HepG2 (cell line): ENCODE measurements around the gene LEUTX. TPM values are rescaled to one million over a fixed set of nuclear protein-coding genes. Genes with fewer than 3 reads are reported as not detected.

Source experiments
- ATAC-seq: fragments of 200-7000 bp; cut with Tn5 transposase; 3 replicates; pipeline ENCODE4 v1.9.1; 2020; ENCODE audit warnings: mild to moderate bottlenecking, moderate library complexity
- BruUV-seq: library from RNA; stranded (reverse); fragments of 400-500 nt; replicated peaks from 2 replicates; lab custom pipeline; 2021; lab: Mats Ljungman, UMichigan
- CTCF ChIA-PET: fragments of 300-600 bp; formaldehyde crosslinking; extraction: SDS; loops from one replicate; lab custom pipeline; 2021; ENCODE audit warnings: low total read pairs, inconsistent platforms, low intra/inter-chr PET ratio; lab: Yijun Ruan, JAX
- POLR2A ChIA-PET: fragments of 350-600 bp; sonication (Branson Sonifier 250); formaldehyde crosslinking; loops from one replicate; lab custom pipeline; 2020; ENCODE audit warnings: antibody characterized with exemption, inconsistent platforms; lab: Yijun Ruan, JAX
- DNase-seq: peaks from one replicate; pipeline ENCODE4 v3.0.0-alpha.2; 2015; ENCODE audit warnings: low spot score
- FAIRE-seq: peaks from 3 replicates; lab custom pipeline; 2011; peaks lifted over from hg19 to GRCh38; lab: Jason Lieb, UNC
- H2AFZ ChIP-seq: one replicate; pipeline ENCODE4 v1.6.1; 2011; ENCODE audit warnings: low read length, inconsistent platforms
- H3K27ac ChIP-seq: fragments of 300-600 bp; 3 replicates; pipeline ENCODE4 v1.8.0; 2011; ENCODE audit warnings: mixed run types, mild to moderate bottlenecking, mixed read lengths, low read length, inconsistent platforms; ENCODE audit not compliant: insufficient read depth; ENCODE audit errors: extremely low read length
- H3K27me3 ChIP-seq, 2 experiments: fragments of 200-600 bp in 1 of 2; 2 replicates in 1 of 2; 3 replicates in 1 of 2; pipeline versions ENCODE4 v1.6.0 to v1.8.0; 2011; ENCODE audit warnings: low read length in 2 of 2, mild to moderate bottlenecking in 2 of 2, moderate library complexity in 2 of 2, inconsistent platforms in 1 of 2; ENCODE audit not compliant: insufficient read depth in 2 of 2, control insufficient read depth in 1 of 2
- H3K36me3 ChIP-seq, 2 experiments: fragments of 200-600 bp in 1 of 2; replicated peaks in 1 of 2; 2 replicates in 1 of 2; 3 replicates in 1 of 2; pipeline versions ENCODE4 v1.5.1 to v1.8.0; 2011; ENCODE audit warnings: low read length in 2 of 2, inconsistent platforms in 1 of 2; ENCODE audit not compliant: insufficient read depth in 2 of 2, control insufficient read depth in 1 of 2
- H3K4me1 ChIP-seq: 2 replicates; pipeline ENCODE4 v1.5.1; 2012; ENCODE audit warnings: low read length, inconsistent platforms; ENCODE audit not compliant: insufficient read depth
- H3K4me2 ChIP-seq: 2 replicates; pipeline ENCODE4 v1.6.0; 2011; ENCODE audit warnings: low read depth, low read length, inconsistent platforms
- H3K4me3 ChIP-seq, 3 experiments: fragments of 200-600 bp in 1 of 3; sonication (generic), shearing (Covaris generic) in 1 of 3; replicated peaks in 1 of 3; 2 replicates each; pipeline ENCODE4 v1.5.1; 2011 to 2016; ENCODE audit warnings: low read length in 3 of 3, inconsistent platforms in 2 of 3, low read depth in 2 of 3, mild to moderate bottlenecking in 2 of 3, control low read depth in 1 of 3, mixed read lengths in 1 of 3; ENCODE audit not compliant: insufficient read depth in 1 of 3
- H3K79me2 ChIP-seq: one replicate; pipeline ENCODE4 v1.6.1; 2011; ENCODE audit warnings: low read length, inconsistent platforms; ENCODE audit not compliant: insufficient read depth
- H3K9ac ChIP-seq: 2 replicates; pipeline ENCODE4 v1.6.0; 2011; ENCODE audit warnings: mild to moderate bottlenecking, low read depth, low read length, inconsistent platforms; ENCODE audit not compliant: insufficient read depth
- H3K9me3 ChIP-seq: 2 replicates; pipeline ENCODE4 v1.5.1; 2012; ENCODE audit warnings: mild to moderate bottlenecking, low read length
- H4K20me1 ChIP-seq: 2 replicates; pipeline ENCODE4 v1.6.0; 2011; ENCODE audit warnings: inconsistent platforms, mild to moderate bottlenecking, low read length, moderate library complexity; ENCODE audit not compliant: insufficient read depth
- ADNP ChIP-seq: sonication (generic); formaldehyde crosslinking; IDR thresholded peaks from 2 replicates; pipeline ENCODE4 v1.4.0; 2020; ENCODE audit warnings: missing genetic modification reagents
- ARID2 ChIP-seq: sonication (generic); formaldehyde crosslinking; IDR thresholded peaks from 2 replicates; pipeline ENCODE4 v1.8.1; 2022; ENCODE audit warnings: mild to moderate bottlenecking, missing genetic modification reagents, borderline replicate concordance
- GMEB2 ChIP-seq: IDR thresholded peaks from 2 replicates; pipeline ENCODE4 v1.6.1; 2016; ENCODE audit warnings: missing biosample characterization, missing genetic modification reagents, low read depth
- JUN ChIP-seq: sonication (generic); formaldehyde crosslinking; IDR thresholded peaks from 2 replicates; pipeline ENCODE4 v1.4.0; 2020; ENCODE audit warnings: mild to moderate bottlenecking, missing genetic modification reagents
- KLF13 ChIP-seq: sonication (generic); formaldehyde crosslinking; IDR thresholded peaks from 2 replicates; pipeline ENCODE4 v1.4.0; 2020; ENCODE audit warnings: mild to moderate bottlenecking, missing genetic modification reagents
- PATZ1 ChIP-seq: sonication (generic); formaldehyde crosslinking; IDR thresholded peaks from 2 replicates; pipeline ENCODE4 v1.4.0; 2020; ENCODE audit warnings: missing genetic modification reagents
- ZNF256 ChIP-seq: sonication (generic); formaldehyde crosslinking; conservative IDR thresholded peaks from 2 replicates; pipeline ENCODE4 v1.4.0; 2020; ENCODE audit warnings: missing genetic modification reagents
- WGBS: methylation state at CpG from one replicate; pipeline ENCODE4 v1.1.6; 2017; ENCODE audit warnings: low lambda C conversion rate; 5-methylcytosine and 5-hydroxymethylcytosine counted together
- in situ Hi-C: cut with HindIII; loops from 2 replicates; pipeline ENCODE4 v1.10.0; 2017; ENCODE audit warnings: low pct_unique_long_range_greater_than_20kb; ENCODE audit not compliant: extremely low pct_ligation_motif_present
- intact Hi-C: fragments of 100-400 bp; cut with micrococcal nuclease; formaldehyde crosslinking; loops from one replicate; pipeline ENCODE4 v1.10.0; 2022; ENCODE audit not compliant: unreplicated experiment
- polyA plus RNA-seq, 8 experiments: library from polyadenylated mRNA; depleted of rRNA in 3 of 8; stranded (reverse) in 7 of 8; unstranded in 1 of 8; fragments of >200 nt; fragmentation: Illumina TruSeq in 4 of 8; extraction: Trizol in 4 of 8; gene quantifications; 2 replicates each; pipeline versions ENCODE4 v1.2.1 to v1.2.3, GENCODE V29; 2011 to 2016; ENCODE audit warnings: low read depth in 4 of 8, missing spikeins in 1 of 8, mixed read lengths in 1 of 8; ENCODE audit not compliant: insufficient read depth in 1 of 8
- total RNA-seq, 5 experiments: library from RNA; depleted of rRNA; stranded (reverse); fragments of >200 nt; fragmentation: Illumina TruSeq; extraction: Trizol; gene quantifications; 2 replicates each; pipeline ENCODE4 v1.2.3, GENCODE V29; 2016; ENCODE audit warnings: low read depth in 1 of 5

The LEUTX gene
- total and polyA plus RNA-seq, 2 of the 13 experiments (the other 11 are each of a cell fraction or from before 2014, with no cell fraction given) = not detected

- H4K20me1 ChIP-seq = no peaks in the 10 kb centered on the region
- no peak overlapping the region for H2AFZ ChIP-seq
- H3K9me3 ChIP-seq = no peaks in the 10 kb centered on the region
- 0% methylated on average over 2 of the region's 2 CpGs for WGBS
- no peak for TF ChIP-seq ARID2 (CRISPR knock-in tag)
- no peak for TF ChIP-seq ZNF256
- TF ChIP-seq ADNP (CRISPR knock-in tag) = no peak
- TF ChIP-seq KLF13 (CRISPR knock-in tag) = no peak
- TF ChIP-seq PATZ1 (CRISPR knock-in tag) = no peak
- TF ChIP-seq JUN (CRISPR knock-in tag) = no peak
- TF ChIP-seq GMEB2 (CRISPR knock-in tag) = no peak
- H3K4me1 ChIP-seq = no peaks in the 10 kb centered on the region
- in situ Hi-C loops = no loop called here
- no peak overlapping the region for H3K4me2 ChIP-seq
- no peak for DNase-seq
- ChIA-PET POLR2A (no interaction called here), CTCF (no interaction called here)
- no peak for ATAC-seq
- no peak overlapping the region for H3K27ac ChIP-seq
- no peak overlapping the region for H3K9ac ChIP-seq
- H3K4me3 ChIP-seq = no peak overlapping the region
- H3K27me3 ChIP-seq = peaks cover 0 to under 1% of the 10 kb centered on the region in 2 experiments; a peak in 1 of 5 replicates
- no peaks in the 10 kb centered on the region for H3K36me3 ChIP-seq
- no peaks in the 10 kb centered on the region for H3K79me2 ChIP-seq
- no peak for FAIRE-seq
- intact Hi-C loops = no loop called here
- BruUV-seq = no TSS peak
Observed at GRCh38 chr19:39797083-39797482, 18.4 kb downstream of the LEUTX start.
